H1 (cell line): Measurements from ENCODE around the gene PCDHB12. TPM values are rescaled to one million over a fixed set of nuclear protein-coding genes. Genes with fewer than 3 reads are reported as not detected.

Experiments
- CTCF ChIA-PET: fragments of 300-600 bp; sonication (Branson Sonifier 250); formaldehyde crosslinking; loops from one replicate; lab custom pipeline; 2021; ENCODE audit not compliant: partially characterized antibody; lab: Charles Lee
- POLR2A ChIA-PET: fragments of 300-600 bp; sonication (Branson Sonifier 250); formaldehyde crosslinking; loops from one replicate; lab custom pipeline; 2021; ENCODE audit warnings: inconsistent platforms; ENCODE audit not compliant: partially characterized antibody; lab: Charles Lee
- DNase-seq, 2 experiments: peaks; one replicate each; pipeline versions ENCODE4 v3.0.0 to v3.0.0-alpha.2; 2010 to 2022; ENCODE audit warnings: low spot score in 2 of 2, low read depth in 1 of 2, mixed read lengths in 1 of 2
- FAIRE-seq: peaks from 2 replicates; lab custom pipeline; 2011; peaks lifted over from hg19 to GRCh38; lab: Jason Lieb, UNC
- H2AFZ ChIP-seq: 2 replicates; pipeline ENCODE4 v1.8.1; 2012; ENCODE audit warnings: low read length, inconsistent platforms
- H2AK5ac ChIP-seq: 2 replicates; pipeline ENCODE4 v1.6.1; 2013; ENCODE audit warnings: low read depth, low read length
- H2BK120ac ChIP-seq: replicated peaks from 2 replicates; pipeline ENCODE3; 2013; ENCODE audit warnings: low read depth, low read length, inconsistent platforms
- H2BK12ac ChIP-seq: 2 replicates; pipeline ENCODE4 v1.6.1; 2013; ENCODE audit warnings: low read depth, low read length
- H2BK15ac ChIP-seq: 2 replicates; pipeline ENCODE4 v1.6.1; 2013; ENCODE audit warnings: low read length
- H2BK20ac ChIP-seq: 2 replicates; pipeline ENCODE4 v1.6.1; 2013; ENCODE audit warnings: low read length
- H2BK5ac ChIP-seq: 2 replicates; pipeline ENCODE4 v1.6.1; 2013; ENCODE audit warnings: low read depth, low read length
- H3K14ac ChIP-seq: 2 replicates; pipeline ENCODE4 v1.6.1; 2013; ENCODE audit warnings: inconsistent platforms; ENCODE audit not compliant: insufficient read length
- H3K18ac ChIP-seq: 2 replicates; pipeline ENCODE4 v1.6.1; 2013; ENCODE audit warnings: low read length; ENCODE audit errors: extremely low read depth
- H3K23ac ChIP-seq: 2 replicates; pipeline ENCODE4 v1.6.1; 2013; ENCODE audit warnings: inconsistent platforms; ENCODE audit not compliant: insufficient read length
- H3K23me2 ChIP-seq: 2 replicates; pipeline ENCODE4 v1.6.1; 2013; ENCODE audit warnings: low read depth, low read length
- H3K27ac ChIP-seq: 2 replicates; pipeline ENCODE4 v1.6.1; 2011; ENCODE audit warnings: low read depth, low read length, inconsistent platforms
- H3K27me3 ChIP-seq, 4 experiments: replicated peaks in 1 of 4; 1 replicate in 1 of 4; 2 replicates in 3 of 4; pipeline versions ENCODE4 v1.6.1 to v1.8.1; 2011 to 2013; ENCODE audit warnings: low read length in 3 of 4, mild to moderate bottlenecking in 3 of 4, inconsistent platforms in 2 of 4, mixed read lengths in 2 of 4, moderate library complexity in 1 of 4; ENCODE audit not compliant: control insufficient read depth in 3 of 4, insufficient read depth in 3 of 4; ENCODE audit errors: extremely low read depth in 1 of 4
- H3K36me3 ChIP-seq, 4 experiments: 2 replicates each; pipeline versions ENCODE4 v1.6.1 to v1.8.1; 2011 to 2013; ENCODE audit warnings: mild to moderate bottlenecking in 4 of 4, low read length in 3 of 4, moderate library complexity in 2 of 4, control low read depth in 1 of 4, inconsistent platforms in 1 of 4; ENCODE audit not compliant: insufficient read depth in 4 of 4, control insufficient read depth in 2 of 4
- H3K4ac ChIP-seq: replicated peaks from 2 replicates; pipeline ENCODE3; 2013; ENCODE audit warnings: low read length, low read depth, mixed read lengths, inconsistent platforms; ENCODE audit not compliant: insufficient read length
- H3K4me1 ChIP-seq, 4 experiments: replicated peaks in 1 of 4; 1 replicate in 1 of 4; 2 replicates in 3 of 4; pipeline versions ENCODE4 v1.6.1 to v1.8.1; 2011 to 2013; ENCODE audit warnings: low read length in 3 of 4, inconsistent platforms in 2 of 4, mixed read lengths in 1 of 4; ENCODE audit not compliant: insufficient read depth in 4 of 4, control insufficient read depth in 3 of 4
- H3K4me2 ChIP-seq, 2 experiments: 2 replicates each; pipeline versions ENCODE4 v1.6.1 to v1.8.1; 2011 to 2013; ENCODE audit warnings: low read depth in 2 of 2, low read length in 2 of 2, control low read depth in 1 of 2, inconsistent platforms in 1 of 2, mild to moderate bottlenecking in 1 of 2; ENCODE audit not compliant: insufficient read depth in 1 of 2
- H3K4me3 ChIP-seq, 4 experiments: fragments of 200-600, 300-600 bp in 1 of 4; sonication (generic), shearing (Covaris generic), sonication (Bioruptor Twin) in 1 of 4; 2 replicates each; pipeline versions ENCODE4 v1.5.1 to v1.8.1; 2011 to 2016; ENCODE audit warnings: low read length in 4 of 4, low read depth in 3 of 4, control low read depth in 2 of 4, inconsistent platforms in 2 of 4, mild to moderate bottlenecking in 2 of 4, mixed read lengths in 1 of 4, moderate library complexity in 1 of 4; ENCODE audit not compliant: insufficient read depth in 2 of 4; ENCODE audit errors: extremely low read depth in 1 of 4
- H3K56ac ChIP-seq: replicated peaks from 2 replicates; pipeline ENCODE3; 2013; ENCODE audit warnings: low read depth, mild to moderate bottlenecking, mixed read lengths, low read length, inconsistent platforms; ENCODE audit not compliant: insufficient read length
- H3K79me1 ChIP-seq: 2 replicates; pipeline ENCODE4 v1.6.1; 2013; ENCODE audit warnings: low read depth, low read length, control low read depth
- H3K79me2 ChIP-seq, 2 experiments: 2 replicates each; pipeline versions ENCODE4 v1.6.1 to v1.8.1; 2012 to 2013; ENCODE audit warnings: low read length in 2 of 2, mild to moderate bottlenecking in 2 of 2, inconsistent platforms in 1 of 2; ENCODE audit not compliant: insufficient read depth in 2 of 2, control insufficient read depth in 1 of 2
- H3K9ac ChIP-seq, 4 experiments: replicated peaks in 1 of 4; 1 replicate in 1 of 4; 2 replicates in 3 of 4; pipeline versions ENCODE4 v1.6.1 to v1.8.1; 2011 to 2013; ENCODE audit warnings: low read depth in 3 of 4, low read length in 3 of 4, control low read depth in 2 of 4, mild to moderate bottlenecking in 2 of 4, moderate library complexity in 2 of 4, inconsistent platforms in 1 of 4; ENCODE audit errors: extremely low read depth in 1 of 4
- H3K9me3 ChIP-seq, 2 experiments: 2 replicates each; pipeline versions ENCODE4 v1.6.1 to v1.8.1; 2012 to 2013; ENCODE audit warnings: mild to moderate bottlenecking in 2 of 2, moderate library complexity in 2 of 2, control low read depth in 1 of 2, inconsistent platforms in 1 of 2, low read depth in 1 of 2, low read length in 1 of 2, mixed read lengths in 1 of 2; ENCODE audit not compliant: insufficient read depth in 2 of 2
- H4K20me1 ChIP-seq, 2 experiments: replicated peaks in 1 of 2; 2 replicates each; pipeline versions ENCODE3 to v1.8.1; 2011 to 2013; ENCODE audit warnings: inconsistent platforms in 2 of 2, low read length in 2 of 2, mild to moderate bottlenecking in 1 of 2; ENCODE audit not compliant: insufficient read depth in 2 of 2, control insufficient read depth in 1 of 2
- H4K5ac ChIP-seq: 2 replicates; pipeline ENCODE4 v1.6.1; 2013; ENCODE audit warnings: low read length, low read depth, mixed read lengths, inconsistent platforms; ENCODE audit not compliant: insufficient read length
- H4K8ac ChIP-seq: 2 replicates; pipeline ENCODE4 v1.8.0; 2013; ENCODE audit warnings: mild to moderate bottlenecking, moderate library complexity, low read length, inconsistent platforms; ENCODE audit not compliant: insufficient read depth; ENCODE audit errors: extremely low read depth
- H4K91ac ChIP-seq: replicated peaks from 2 replicates; pipeline ENCODE3; 2013; ENCODE audit warnings: low read length, mixed read lengths, inconsistent platforms; ENCODE audit not compliant: insufficient read length
- CREB1 ChIP-seq: IDR thresholded peaks from 2 replicates; pipeline ENCODE4 v1.6.1; 2012; ENCODE audit warnings: inconsistent platforms
- CTBP2 ChIP-seq: IDR thresholded peaks from 2 replicates; pipeline ENCODE4 v1.7.0; 2011; ENCODE audit warnings: borderline replicate concordance, mild to moderate bottlenecking, moderate library complexity, mixed read lengths, low read length; ENCODE audit not compliant: insufficient read depth, insufficient read length
- GTF2F1 ChIP-seq: IDR thresholded peaks from 2 replicates; pipeline ENCODE4 v1.6.1; 2012; ENCODE audit warnings: low read depth, low read length, improper control_type of control experiment, borderline replicate concordance
- NANOG ChIP-seq: IDR thresholded peaks from 2 replicates; pipeline ENCODE4 v1.6.1; 2011; ENCODE audit warnings: low read length, low read depth, mild to moderate bottlenecking, inconsistent platforms; ENCODE audit not compliant: insufficient read depth, poor library complexity, severe bottlenecking
- PHF8 ChIP-seq: fragments of 200-600 bp; sonication (generic); conservative IDR thresholded peaks from 2 replicates; pipeline ENCODE4 v1.7.1; 2012; ENCODE audit warnings: low read depth, mild to moderate bottlenecking, inconsistent platforms, low read length, moderate library complexity
- SUZ12 ChIP-seq: fragments of 200-600 bp; sonication (generic); IDR thresholded peaks from 2 replicates; pipeline ENCODE4 v1.6.1; 2012; ENCODE audit warnings: mild to moderate bottlenecking, inconsistent platforms, low read length, moderate library complexity, mixed read lengths
- WGBS, 2 experiments: shearing (Covaris generic) in 1 of 2; methylation state at CpG; one replicate each; pipeline versions ENCODE4 v1.1.6 to v1.1.7; 2013 to 2015; ENCODE audit warnings: low lambda C conversion rate in 2 of 2, mixed read lengths in 2 of 2, inconsistent platforms in 1 of 2, low coverage in 1 of 2, missing lambda C conversion rate in 1 of 2; ENCODE audit not compliant: insufficient replicate concordance in 2 of 2, insufficient coverage in 1 of 2, insufficient read length in 1 of 2; ENCODE audit errors: extremely low coverage in 1 of 2, missing lambda C conversion rate in 1 of 2; 5-methylcytosine and 5-hydroxymethylcytosine counted together
- polyA plus RNA-seq, 7 experiments: library from polyadenylated mRNA; depleted of rRNA in 3 of 7; stranded (reverse) in 5 of 7; unstranded in 2 of 7; fragments of >200 nt in 5 of 7; fragments of 200-250 nt in 2 of 7; gene quantifications; 1 replicate in 5 of 7; 2 replicates in 1 of 7; 4 replicates in 1 of 7; pipeline versions ENCODE4 v1.2.1 to v1.2.3, GENCODE V29; 2011 to 2013; ENCODE audit warnings: missing spikeins in 2 of 7, mixed read lengths in 2 of 7
- total RNA-seq: library from RNA; stranded (reverse); fragmentation: NEBNext Ultra II Directional; extraction: Animal tissue kit (Norgen Biotek cat#: 25700); gene quantifications from 2 replicates; pipeline ENCODE4 v1.2.1, GENCODE V29; 2021
- TF ChIP-seq, protein P1 (sequence below): IDR thresholded peaks from 2 replicates; pipeline ENCODE4 v1.6.1; 2012; ENCODE audit warnings: inconsistent platforms
- TF ChIP-seq, protein P2 (sequence below): IDR thresholded peaks from 2 replicates; pipeline ENCODE4 v1.6.1; 2011; ENCODE audit warnings: low read length, improper control_type of control experiment

The PCDHB12 gene
- total and polyA plus RNA-seq, 2 of the 8 experiments (the other 6 are each of a cell fraction or from before 2014, with no cell fraction given): 1.1 to 2.0 TPM

DNA sequence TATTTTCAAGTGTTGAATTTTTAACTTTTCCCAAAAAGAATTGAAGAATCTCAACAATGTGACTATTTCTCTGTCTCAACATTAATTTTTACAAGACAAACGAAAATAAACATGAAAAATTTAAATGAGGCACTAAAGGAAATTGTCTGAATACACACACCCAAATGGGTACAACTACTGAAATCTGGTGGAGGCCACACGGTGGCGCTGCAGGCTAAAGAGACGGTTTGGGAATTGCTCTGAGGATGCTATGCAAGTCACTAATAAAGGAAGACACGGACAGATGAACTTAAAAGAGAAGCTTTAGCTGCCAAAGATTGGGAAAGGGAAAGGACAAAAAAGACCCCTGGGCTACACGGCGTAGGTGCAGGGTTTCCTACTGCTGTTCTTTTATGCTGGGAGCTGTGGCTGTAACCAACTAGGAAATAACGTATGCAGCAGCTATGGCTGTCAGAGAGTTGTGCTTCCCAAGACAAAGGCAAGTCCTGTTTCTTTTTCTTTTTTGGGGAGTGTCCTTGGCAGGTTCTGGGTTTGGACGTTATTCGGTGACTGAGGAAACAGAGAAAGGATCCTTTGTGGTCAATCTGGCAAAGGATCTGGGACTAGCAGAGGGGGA is 16.3 kb upstream of the PCDHB12 start, which contains the start of gene PCDHB10:
Gene PCDHB10 (plus strand): TSS at position 244 of the 616 bp plus-strand sequence. CDS start 200 bp downstream, at position 444.
- no peaks in the 10 kb centered on the region; the same call in 1 of the 2 replicates for H3K23me2 ChIP-seq
- no peak within 1 kb of the TSS for H2BK5ac ChIP-seq
- H2AK5ac ChIP-seq: no peak within 1 kb of the TSS
- no peak within 1 kb of the TSS for H2BK15ac ChIP-seq
- no peak within 1 kb of the TSS for H3K18ac ChIP-seq
- H4K5ac ChIP-seq: no peak within 1 kb of the TSS
- no peak within 1 kb of the TSS for H3K23ac ChIP-seq
- no peak within 1 kb of the TSS for H3K4ac ChIP-seq
- no peak within 1 kb of the TSS for H3K14ac ChIP-seq
- WGBS, 2 experiments: 24% methylated on average over 10 of the region's 10 CpGs; no CpG with 5 or more reads in 1 of the 2 experiments
- H3K4me3 ChIP-seq: peak within 1 kb of the TSS; percentile 14 to 46 (median 35); a peak in 6 of 8 replicates
- H3K9me3 ChIP-seq: peaks cover 6 to 8% of the 10 kb centered on the region in 2 experiments; a peak in 2 of 4 replicates
- H3K4me1 ChIP-seq: no peaks in the 10 kb centered on the region; a peak in 1 of 7 replicates
- no peaks in the 10 kb centered on the region for H3K27me3 ChIP-seq
- no peaks in the 10 kb centered on the region for H4K20me1 ChIP-seq
- H3K36me3 ChIP-seq: no peaks in the 10 kb centered on the region
- H4K8ac ChIP-seq: no peak within 1 kb of the TSS
- peak within 1 kb of the TSS; percentile 99 for H2AFZ ChIP-seq
- FAIRE-seq: peak; percentile 94
- DNase-seq: peak in 1 of 2 experiments; percentile 92
- no peaks in the 10 kb centered on the region for H3K79me2 ChIP-seq
- POLR2A ChIA-PET: interaction anchor here (1.2 to 1.8 kb wide), 3 partner anchors 10 to 98 kb away, joined by 3 to 6 read pairs (median 5); partner anchors contain the start of genes PCDHB16, PCDHB2 and PCDHB5
- CTCF ChIA-PET: interaction anchor here (0.6 to 3.9 kb wide), 73 partner anchors 7 to 406 kb away, joined by 3 to 44 read pairs (median 4); partner anchors contain the start of genes PCDHA1, PCDHA2, PCDHB11 and PCDHB12
- H4K91ac ChIP-seq: no peak within 1 kb of the TSS
- no peaks in the 10 kb centered on the region for H3K79me1 ChIP-seq
- no peak within 1 kb of the TSS for H3K9ac ChIP-seq
- peak within 1 kb of the TSS; percentile 36 to 54 for H3K4me2 ChIP-seq
- no peak within 1 kb of the TSS for H2BK20ac ChIP-seq
- H2BK120ac ChIP-seq: no peak within 1 kb of the TSS
- no peak within 1 kb of the TSS for H3K56ac ChIP-seq
- H2BK12ac ChIP-seq: 0 out of 2 replicates have a peak within 1 kb of the TSS, but pooled peaks have one; percentile 43
- no peak within 1 kb of the TSS for H3K27ac ChIP-seq
- no peak for TF ChIP-seq GTF2F1
- TF ChIP-seq SUZ12: no peak
- no peak for TF ChIP-seq CREB1
- TF ChIP-seq PHF8: no peak
- TF ChIP-seq, protein P1, sequence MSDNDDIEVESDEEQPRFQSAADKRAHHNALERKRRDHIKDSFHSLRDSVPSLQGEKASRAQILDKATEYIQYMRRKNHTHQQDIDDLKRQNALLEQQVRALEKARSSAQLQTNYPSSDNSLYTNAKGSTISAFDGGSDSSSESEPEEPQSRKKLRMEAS: no peak
- no peak for TF ChIP-seq CTBP2
- no peak for TF ChIP-seq NANOG
- TF ChIP-seq, protein P2, sequence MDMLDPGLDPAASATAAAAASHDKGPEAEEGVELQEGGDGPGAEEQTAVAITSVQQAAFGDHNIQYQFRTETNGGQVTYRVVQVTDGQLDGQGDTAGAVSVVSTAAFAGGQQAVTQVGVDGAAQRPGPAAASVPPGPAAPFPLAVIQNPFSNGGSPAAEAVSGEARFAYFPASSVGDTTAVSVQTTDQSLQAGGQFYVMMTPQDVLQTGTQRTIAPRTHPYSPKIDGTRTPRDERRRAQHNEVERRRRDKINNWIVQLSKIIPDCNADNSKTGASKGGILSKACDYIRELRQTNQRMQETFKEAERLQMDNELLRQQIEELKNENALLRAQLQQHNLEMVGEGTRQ: no peak
